ENCODE measurements around the gene GALNTL6.
"Not testable (repeated sequence)": the region's sequence is repeated elsewhere in the genome, so short reads cannot be mapped to it uniquely, and the experiment has no call there.

GALNTL6 gene

GRCh38 chr4:173017802-173018201, 1204.6 kb downstream of the GALNTL6 start:
- Histone ChIP-seq H3K79me2 (ENCODE audit: insufficient read depth, low read length) (no peaks in the 10 kb centered on the region), H3K9me2 (replicated peaks; ENCODE audit: insufficient read depth, low read length) (no peaks in the 10 kb centered on the region), H3K27me3 (ENCODE audit: low read length) (no peaks in the 10 kb centered on the region), H3K27ac (ENCODE audit: low read depth, low read length) (no peak overlapping the region), H3K9me3 (ENCODE audit: insufficient read depth, low read length) (no peaks in the 10 kb centered on the region), H3F3A (ENCODE audit: insufficient read depth) (no peaks in the 10 kb centered on the region), H2AFZ (ENCODE audit: low read depth, low read length, severe bottlenecking) (no peak overlapping the region), H3K4me2 (ENCODE audit: low read depth, low read length, poor library complexity, severe bottlenecking) (no peak overlapping the region), H3K4me3 (ENCODE audit: insufficient read depth, low read length, poor library complexity, severe bottlenecking) (no peak overlapping the region), H4K20me1 (ENCODE audit: low read depth, low read length) (no peaks in the 10 kb centered on the region), H3K9ac (ENCODE audit: low read length) (no peak overlapping the region), H3K36me3 (ENCODE audit: low read length) (no peaks in the 10 kb centered on the region)
- TF ChIP-seq EZH2phosphoT487 (conservative IDR thresholded peaks at IDR 0.05; ENCODE audit: low read length) (no peak), CTCF (IDR thresholded peaks at IDR 0.05; ENCODE audit: insufficient read depth, low read length, poor library complexity, severe bottlenecking) (no peak)

- no peaks in the 10 kb centered on the region for H3K36me3 ChIP-seq (ENCODE audit: low read length)
- H3K79me2 ChIP-seq (ENCODE audit: insufficient read depth, low read length): no peaks in the 10 kb centered on the region
- H3K9ac ChIP-seq (ENCODE audit: low read length): no peak overlapping the region
- H4K20me1 ChIP-seq (ENCODE audit: low read depth, low read length): no peaks in the 10 kb centered on the region
- H3K27me3 ChIP-seq (ENCODE audit: low read length): no peaks in the 10 kb centered on the region
- H3F3A ChIP-seq (ENCODE audit: insufficient read depth): no peaks in the 10 kb centered on the region
- no peaks in the 10 kb centered on the region for H3K9me2 ChIP-seq (replicated peaks; ENCODE audit: insufficient read depth, low read length)
- no peak for TF ChIP-seq CTCF (IDR thresholded peaks at IDR 0.05; ENCODE audit: insufficient read depth, low read length, poor library complexity, severe bottlenecking)
- TF ChIP-seq EZH2phosphoT487 (conservative IDR thresholded peaks at IDR 0.05; ENCODE audit: low read length): no peak
- H3K27ac ChIP-seq (ENCODE audit: low read depth, low read length): no peak overlapping the region
- H3K4me2 ChIP-seq (ENCODE audit: low read depth, low read length, poor library complexity, severe bottlenecking): no peak overlapping the region
- no peak overlapping the region for H3K4me3 ChIP-seq (ENCODE audit: insufficient read depth, low read length, poor library complexity, severe bottlenecking)
- no peaks in the 10 kb centered on the region for H3K9me3 ChIP-seq (ENCODE audit: insufficient read depth, low read length)
- H2AFZ ChIP-seq (ENCODE audit: low read depth, low read length, severe bottlenecking): no peak overlapping the region
Measured at GRCh38 chr4:173018446-173018845, 1205.2 kb downstream of the GALNTL6 start.

DNA sequence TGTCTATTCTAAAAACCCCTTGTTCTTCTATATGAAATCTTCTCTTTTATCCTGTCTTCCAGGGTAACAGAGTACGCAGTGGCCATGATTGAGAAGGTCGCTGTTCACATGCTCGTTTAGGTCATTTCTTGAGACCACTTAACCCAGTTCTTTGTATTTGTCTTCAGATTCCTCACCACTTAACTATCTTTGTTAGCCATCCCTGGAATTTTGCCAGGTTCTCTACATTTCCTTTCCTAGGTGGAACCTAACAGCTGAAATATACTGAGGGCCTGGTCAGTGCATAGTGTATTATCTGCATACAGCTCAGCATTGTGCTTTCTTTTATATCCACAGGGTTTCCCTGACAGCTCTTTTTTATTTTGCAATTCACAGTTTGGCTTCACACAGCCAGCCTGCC, 1206.5 kb downstream of the GALNTL6 start:
- H3K36me3 ChIP-seq (ENCODE audit: low read length): no peaks in the 10 kb centered on the region
- no peaks in the 10 kb centered on the region for H3F3A ChIP-seq (ENCODE audit: insufficient read depth)
- no peaks in the 10 kb centered on the region for H3K27me3 ChIP-seq (ENCODE audit: low read length)
- H3K9ac ChIP-seq (ENCODE audit: low read length): no peak overlapping the region
- no peaks in the 10 kb centered on the region for H3K9me2 ChIP-seq (replicated peaks; ENCODE audit: insufficient read depth, low read length)
- H4K20me1 ChIP-seq (ENCODE audit: low read depth, low read length): no peaks in the 10 kb centered on the region
- TF ChIP-seq CTCF (IDR thresholded peaks at IDR 0.05; ENCODE audit: insufficient read depth, low read length, poor library complexity, severe bottlenecking) (no peak), EZH2phosphoT487 (conservative IDR thresholded peaks at IDR 0.05; ENCODE audit: low read length) (no peak)
- H3K4me2 ChIP-seq (ENCODE audit: low read depth, low read length, poor library complexity, severe bottlenecking): no peak overlapping the region
- H3K9me3 ChIP-seq (ENCODE audit: insufficient read depth, low read length): no peaks in the 10 kb centered on the region
- H2AFZ ChIP-seq (ENCODE audit: low read depth, low read length, severe bottlenecking): no peak overlapping the region
- no peak overlapping the region for H3K4me3 ChIP-seq (ENCODE audit: insufficient read depth, low read length, poor library complexity, severe bottlenecking)
- no peaks in the 10 kb centered on the region for H3K79me2 ChIP-seq (ENCODE audit: insufficient read depth, low read length)
- H3K27ac ChIP-seq (ENCODE audit: low read depth, low read length): no peak overlapping the region

DNA sequence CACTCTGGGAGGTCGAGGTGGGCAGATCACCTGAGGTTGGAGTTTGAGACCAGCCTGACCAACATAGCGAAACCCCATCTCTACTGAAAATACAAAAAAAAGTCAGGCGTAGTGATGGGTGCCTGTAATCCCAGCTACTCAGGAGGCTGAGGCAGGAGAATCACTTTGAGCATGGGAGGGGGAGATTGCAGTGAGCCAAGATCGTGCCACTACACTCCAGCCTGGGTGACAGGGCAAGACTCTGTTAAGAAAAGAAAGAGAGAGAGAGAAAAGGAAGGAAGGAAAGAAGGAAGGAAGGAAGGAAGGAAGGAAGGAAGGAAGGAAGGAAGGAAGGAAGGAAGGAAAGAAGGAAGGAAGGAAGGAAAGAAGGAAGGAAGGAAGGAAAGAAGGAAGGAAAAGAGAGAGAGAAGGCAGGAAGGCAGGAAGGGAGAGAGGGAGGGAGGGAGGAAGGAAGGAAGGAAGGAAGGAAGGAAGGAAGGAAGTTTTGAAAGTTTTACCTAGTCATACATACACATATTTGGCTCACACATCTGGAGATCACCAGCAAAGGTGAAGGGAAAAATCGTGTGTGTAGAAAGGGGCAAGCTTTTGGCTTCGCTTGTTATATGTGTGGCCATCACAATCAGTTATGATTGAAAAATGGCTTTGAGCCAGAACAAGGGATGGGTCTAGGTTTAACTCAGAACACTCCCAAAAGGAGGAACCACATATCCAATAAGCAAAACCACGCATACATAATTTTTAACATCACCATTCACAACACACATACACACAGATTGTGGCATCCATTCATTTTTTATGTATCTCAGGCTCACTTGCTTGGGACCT, 1208.8 kb downstream of the GALNTL6 start:
- not testable (repeated sequence) for H3K27me3 ChIP-seq (ENCODE audit: low read length); H3K4me2 ChIP-seq (ENCODE audit: low read depth, low read length, poor library complexity, severe bottlenecking); H2AFZ ChIP-seq (ENCODE audit: low read depth, low read length, severe bottlenecking); H3F3A ChIP-seq (ENCODE audit: insufficient read depth); H3K9me3 ChIP-seq (ENCODE audit: insufficient read depth, low read length); H3K9ac ChIP-seq (ENCODE audit: low read length); H3K79me2 ChIP-seq (ENCODE audit: insufficient read depth, low read length); H3K4me3 ChIP-seq (ENCODE audit: insufficient read depth, low read length, poor library complexity, severe bottlenecking); H3K9me2 ChIP-seq (replicated peaks; ENCODE audit: insufficient read depth, low read length); H4K20me1 ChIP-seq (ENCODE audit: low read depth, low read length); H3K36me3 ChIP-seq (ENCODE audit: low read length); H3K27ac ChIP-seq (ENCODE audit: low read depth, low read length)
